ENCODE results near the gene SETD6. TPM values are rescaled to one million over a fixed set of nuclear protein-coding genes. Genes with fewer than 3 reads are reported as not detected.

Gene SETD6
- total and polyA plus RNA-seq, 9 of the 15 experiments (the other 6 are each of a cell fraction or from before 2014, with no cell fraction given): 9.2 to 40.9 (median 19.8) TPM

GRCh38 chr16:58508671-58509251 is 6.6 kb upstream of the SETD6 start (continued):
- TF ChIP-seq MYNN (IDR thresholded peaks at IDR 0.05) (no peak), MYNN (CRISPR knock-in tag; IDR thresholded peaks at IDR 0.05) (no peak), ZNF830 (CRISPR knock-in tag; IDR thresholded peaks at IDR 0.05) (no peak), BDP1 (IDR thresholded peaks at IDR 0.05; ENCODE audit: insufficient read depth, insufficient read length) (no peak), ARID3B (CRISPR knock-in tag; IDR thresholded peaks at IDR 0.05; ENCODE audit: borderline replicate concordance) (no peak), E4F1 (CRISPR knock-in tag; IDR thresholded peaks at IDR 0.05; ENCODE audit: borderline replicate concordance) (no peak), ZZZ3 (IDR thresholded peaks at IDR 0.05) (no peak), ZNF644 (tag; IDR thresholded peaks at IDR 0.05; ENCODE audit: low read depth) (no peak), HDGF (IDR thresholded peaks at IDR 0.05) (no peak), PBX2 (CRISPR knock-in tag; IDR thresholded peaks at IDR 0.05; ENCODE audit: low read depth) (no peak), PBX2 (tag; conservative IDR thresholded peaks at IDR 0.05; ENCODE audit: low read depth) (no peak), ASH1L (IDR thresholded peaks at IDR 0.05; ENCODE audit: borderline replicate concordance, low read depth, partially characterized antibody) (no peak), SPI1 (IDR thresholded peaks at IDR 0.05; ENCODE audit: borderline replicate concordance, low read depth, low read length) (no peak), PML (IDR thresholded peaks at IDR 0.05; ENCODE audit: low read length) (no peak)
